ENCODE measurements around the gene SLC16A11.
"Not testable (repeated sequence)": the region's sequence is repeated elsewhere in the genome, so short reads cannot be mapped to it uniquely, and the experiment has no call there.

SLC16A11 gene

DNA sequence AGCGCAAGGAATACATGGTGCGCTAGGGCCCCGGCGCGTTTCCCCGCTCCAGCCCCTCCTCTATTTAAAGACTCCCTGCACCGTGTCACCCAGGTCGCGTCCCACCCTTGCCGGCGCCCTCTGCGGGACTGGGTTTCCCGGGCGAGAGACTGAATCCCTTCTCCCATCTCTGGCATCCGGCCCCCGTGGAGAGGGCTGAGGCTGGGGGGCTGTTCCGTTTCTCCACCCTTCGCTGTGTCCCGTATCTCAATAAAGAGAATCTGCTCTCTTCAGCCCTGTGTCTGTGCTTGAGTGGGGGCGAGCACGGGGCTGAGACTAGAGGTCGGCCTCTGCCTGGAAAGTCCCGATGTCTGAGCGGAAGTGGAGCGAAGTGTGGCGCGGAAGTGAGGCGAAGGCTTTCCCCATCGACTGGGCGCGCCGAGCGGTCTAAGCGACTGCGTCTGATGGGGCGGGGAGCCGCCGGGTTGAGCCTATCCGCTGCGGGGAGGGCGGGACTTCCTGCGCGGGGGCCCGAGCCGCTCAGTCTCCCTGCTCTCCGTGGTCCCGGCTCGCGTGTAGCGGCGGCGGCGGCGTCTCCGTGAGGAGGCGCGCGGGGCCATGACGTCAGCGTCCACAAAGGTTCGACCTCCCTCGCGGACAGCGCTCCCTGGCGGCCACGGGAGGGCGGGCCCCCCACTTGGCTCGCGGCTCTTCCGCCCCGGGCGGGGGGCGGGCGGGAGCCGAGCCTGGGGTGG lies 29.5 kb downstream of the SLC16A11 start:
- DNase-seq (ENCODE audit: insufficient read length, low spot score): peak; percentile 96
- peak; percentile 93 for FAIRE-seq

DNA sequence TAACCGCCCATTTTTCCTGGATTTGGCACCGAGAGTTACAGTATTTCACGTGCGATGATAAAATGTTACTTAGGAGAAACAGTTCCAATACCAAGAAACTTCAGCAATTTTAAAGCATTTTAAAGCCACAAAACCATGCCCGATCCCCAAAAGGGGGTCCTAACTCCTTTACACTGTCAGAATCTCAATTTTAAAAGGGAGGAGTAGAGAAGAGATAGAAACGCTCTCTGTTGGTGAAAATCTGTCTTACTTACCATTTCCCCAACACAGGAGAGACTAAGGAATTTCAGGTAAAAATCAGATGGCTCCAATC lies 32.0 kb downstream of the SLC16A11 start:
- FAIRE-seq (no peak), DNase-seq (ENCODE audit: insufficient read length, low spot score) (no peak)

DNA sequence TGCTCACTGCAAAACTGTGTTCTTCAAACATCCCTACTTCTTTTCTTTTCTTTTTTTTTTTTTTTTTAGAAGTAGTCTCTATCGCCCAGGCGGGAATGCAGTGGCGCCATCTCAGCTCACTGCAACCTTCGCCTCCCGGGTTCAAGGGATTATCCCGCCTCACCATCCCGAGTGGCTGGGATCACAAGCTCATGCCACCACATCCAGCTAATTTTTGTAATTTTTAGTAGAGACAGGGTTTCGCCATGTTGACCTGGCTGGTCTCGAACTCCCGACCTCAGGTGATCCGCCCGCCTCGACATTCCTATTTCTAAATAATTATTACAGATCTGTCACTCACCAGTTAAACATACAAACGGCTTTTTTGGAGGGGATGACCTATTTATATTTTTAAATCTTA lies 32.5 kb downstream of the SLC16A11 start:
- DNase-seq (ENCODE audit: insufficient read length, low spot score) (no peak), FAIRE-seq (no peak)

DNA sequence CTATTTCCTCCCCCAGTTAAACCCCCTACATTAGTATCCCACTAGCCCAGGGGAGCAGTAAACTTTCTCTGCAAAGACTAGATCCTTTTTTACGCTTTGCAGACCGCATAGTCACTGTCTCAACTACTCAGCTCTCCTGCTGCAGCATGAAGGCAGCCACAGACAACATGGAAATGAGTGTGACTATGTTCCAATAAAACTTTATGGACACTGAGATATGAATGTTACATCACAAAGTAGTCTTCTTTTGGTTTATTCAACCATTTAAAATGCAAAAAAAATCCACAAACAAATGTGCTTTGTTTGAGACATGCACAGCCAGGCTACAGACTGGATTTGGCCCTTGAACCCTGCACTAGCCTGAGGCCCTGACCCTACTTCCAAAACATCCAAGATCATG lies 33.4 kb downstream of the SLC16A11 start:
- DNase-seq (ENCODE audit: insufficient read length, low spot score): no peak
- no peak for FAIRE-seq

DNA sequence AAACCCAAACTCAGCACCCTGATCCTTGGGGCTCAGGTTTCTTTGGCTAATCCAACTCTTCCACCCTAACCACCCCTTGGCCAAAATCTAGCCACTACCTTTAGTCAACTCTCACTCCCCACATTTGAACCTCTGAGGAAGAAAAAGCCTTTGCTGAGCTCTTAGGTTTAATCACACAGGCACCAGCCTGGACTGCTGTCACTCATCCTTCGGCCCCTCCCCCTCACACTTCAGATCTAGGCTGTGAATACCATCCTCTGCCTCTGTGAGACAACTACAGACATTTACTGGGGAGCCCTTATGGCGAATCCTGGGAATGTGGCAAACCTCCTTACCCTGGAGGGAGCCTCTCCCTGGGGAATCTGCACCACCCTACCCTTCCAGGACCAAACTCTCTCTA lies 36.7 kb downstream of the SLC16A11 start:
- no peak for FAIRE-seq
- no peak for DNase-seq (ENCODE audit: insufficient read length, low spot score)

DNA sequence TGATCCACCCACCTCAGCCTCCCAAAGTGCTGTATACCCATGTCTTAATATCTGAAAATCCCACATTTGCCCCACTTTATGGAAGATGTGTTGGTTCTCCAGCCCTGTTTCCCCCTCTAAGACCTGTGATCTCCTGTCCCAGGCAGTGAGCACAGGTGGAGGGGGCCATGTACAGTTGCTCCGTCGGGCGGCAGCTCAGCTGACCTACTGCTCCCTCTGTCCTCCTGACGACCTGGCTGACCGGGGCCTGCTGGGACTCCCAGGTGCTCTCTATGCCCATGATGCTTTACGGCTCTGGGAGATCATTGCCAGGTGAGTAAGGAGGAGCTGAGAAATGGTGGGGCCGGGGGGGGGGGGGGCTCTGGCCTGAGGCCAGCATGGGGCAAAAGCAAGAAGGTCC lies 38.2 kb downstream of the SLC16A11 start:
- DNase-seq (ENCODE audit: insufficient read length, low spot score): no peak
- no peak for FAIRE-seq

DNA sequence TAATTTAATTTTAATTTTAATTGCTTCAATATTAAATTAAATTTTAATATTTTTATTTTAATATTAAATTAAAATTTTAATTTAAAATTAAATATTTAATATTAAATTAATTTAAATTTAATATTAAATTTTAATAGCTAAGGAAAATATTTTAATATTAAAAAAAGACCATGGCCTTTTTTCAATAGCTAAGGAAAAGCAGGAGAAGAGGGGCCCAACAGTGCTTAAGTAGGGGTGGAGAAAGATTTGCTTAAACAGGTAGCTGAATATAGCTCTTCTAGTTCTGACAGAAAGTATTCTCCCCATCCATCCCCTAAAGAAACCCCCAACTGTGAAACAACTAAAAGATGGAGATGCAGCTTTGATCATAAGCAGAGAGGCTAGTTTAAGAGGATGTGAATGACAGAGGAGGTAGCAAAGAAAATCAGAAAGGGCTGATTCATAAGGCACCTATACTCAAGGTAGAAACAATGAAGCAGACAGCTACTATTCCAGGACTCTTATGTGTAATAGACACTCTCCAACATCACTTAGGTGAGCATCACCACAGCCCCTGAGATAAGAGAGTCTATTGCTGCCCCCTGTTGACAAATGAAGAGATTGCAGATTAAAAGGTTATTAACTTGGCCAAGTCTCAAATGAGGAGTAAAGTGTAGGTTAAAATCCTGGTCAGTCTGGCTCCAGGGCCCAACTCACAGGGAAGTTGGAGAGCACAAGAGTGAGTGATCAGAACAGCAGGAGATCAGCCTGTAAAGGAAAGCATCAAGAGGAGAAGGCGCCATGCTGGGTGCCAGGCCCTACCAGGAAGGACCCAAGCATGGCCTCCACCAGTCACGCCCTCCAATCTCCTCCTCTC lies 39.3 kb downstream of the SLC16A11 start:
- peak; percentile 55 for FAIRE-seq
- DNase-seq (ENCODE audit: insufficient read length, low spot score): peak; percentile 75

DNA sequence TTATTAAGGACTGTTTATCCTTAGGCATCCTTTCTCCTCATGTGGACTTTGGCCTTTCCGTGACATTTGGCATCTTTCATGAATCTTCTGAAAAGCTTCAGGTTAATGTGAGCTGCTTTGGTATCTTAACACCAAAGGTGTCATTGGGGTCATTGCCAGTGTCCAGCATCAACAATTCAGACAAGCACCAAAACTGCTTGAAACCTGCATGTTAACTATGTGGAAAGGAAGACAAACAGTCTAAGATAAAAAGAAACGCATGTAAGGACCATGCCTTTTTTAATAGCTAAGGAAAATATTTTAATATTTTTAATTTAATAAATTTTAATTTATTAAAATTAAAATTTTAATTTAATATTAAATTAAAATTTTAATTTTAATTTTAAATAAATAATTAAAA lies 40.1 kb downstream of the SLC16A11 start:
- DNase-seq (ENCODE audit: insufficient read length, low spot score) (no peak), FAIRE-seq (no peak)

DNA sequence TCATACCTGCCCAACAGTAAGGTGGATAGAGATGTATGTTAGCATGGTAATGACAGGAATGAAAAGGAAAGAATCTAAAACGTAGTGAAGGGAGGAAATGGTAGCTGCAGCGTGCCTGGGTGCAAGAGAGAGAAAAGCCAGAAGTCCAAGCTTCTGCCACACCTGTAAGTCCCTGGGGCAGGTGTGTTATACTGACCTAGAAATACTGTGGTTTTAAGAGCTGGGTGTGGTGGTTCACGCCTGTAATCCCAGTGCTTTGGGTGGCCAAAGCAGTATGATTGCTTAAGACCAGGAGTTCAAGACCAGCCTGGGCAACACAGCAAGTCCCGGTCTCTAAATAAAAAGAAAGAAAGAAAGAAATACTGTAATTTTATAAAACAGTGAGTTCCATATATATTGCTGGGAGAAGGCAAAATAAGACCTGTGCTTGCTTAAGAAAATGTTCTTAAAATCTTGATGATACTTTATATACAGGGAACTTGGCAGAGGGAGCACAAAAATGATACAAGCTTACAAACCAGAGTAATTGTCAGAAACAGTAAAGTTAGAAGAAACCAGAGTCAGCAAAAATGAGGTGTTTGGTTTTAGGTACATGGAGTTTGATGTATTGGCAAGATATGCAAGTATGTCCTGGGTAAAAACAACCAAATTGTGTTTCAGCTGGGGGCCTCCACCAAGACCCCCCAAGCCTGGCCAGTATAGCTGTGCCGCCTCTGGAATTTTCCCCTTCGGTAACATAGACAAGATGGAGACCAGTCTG lies 41.4 kb downstream of the SLC16A11 start:
- DNase-seq (ENCODE audit: insufficient read length, low spot score) (no peak), FAIRE-seq (peak; percentile 9)

DNA sequence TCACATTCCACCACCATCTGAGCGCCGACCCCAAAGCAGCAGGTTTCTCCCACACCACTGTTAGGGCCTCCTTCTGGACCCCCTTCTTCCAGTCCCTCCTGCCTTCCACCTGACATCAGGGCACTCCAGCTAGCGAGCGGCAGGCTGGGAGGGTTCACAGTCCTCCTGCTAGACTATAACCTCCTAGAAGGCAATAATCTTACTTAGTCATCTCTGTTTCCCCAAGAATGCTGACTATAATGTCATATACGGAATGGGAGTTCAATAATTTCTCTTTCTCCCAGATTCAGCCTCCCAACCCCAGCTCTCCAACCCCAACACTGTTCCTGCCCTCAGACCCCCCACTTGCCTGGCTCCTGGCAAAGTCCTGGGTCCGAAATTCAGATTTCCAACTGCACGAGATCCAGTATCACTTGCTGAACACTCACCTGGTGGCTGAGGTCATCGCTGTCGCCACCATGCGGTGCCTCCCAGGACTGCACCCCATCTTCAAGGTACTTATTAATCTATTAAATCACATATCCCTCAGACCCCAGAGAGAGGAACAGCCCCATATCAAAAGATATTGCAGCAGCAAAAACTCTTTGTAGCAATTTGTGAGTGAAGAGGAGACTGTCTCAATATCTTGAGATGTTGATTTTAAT lies 42.5 kb downstream of the SLC16A11 start:
- no peak for FAIRE-seq
- no peak for DNase-seq (ENCODE audit: insufficient read length, low spot score)

DNA sequence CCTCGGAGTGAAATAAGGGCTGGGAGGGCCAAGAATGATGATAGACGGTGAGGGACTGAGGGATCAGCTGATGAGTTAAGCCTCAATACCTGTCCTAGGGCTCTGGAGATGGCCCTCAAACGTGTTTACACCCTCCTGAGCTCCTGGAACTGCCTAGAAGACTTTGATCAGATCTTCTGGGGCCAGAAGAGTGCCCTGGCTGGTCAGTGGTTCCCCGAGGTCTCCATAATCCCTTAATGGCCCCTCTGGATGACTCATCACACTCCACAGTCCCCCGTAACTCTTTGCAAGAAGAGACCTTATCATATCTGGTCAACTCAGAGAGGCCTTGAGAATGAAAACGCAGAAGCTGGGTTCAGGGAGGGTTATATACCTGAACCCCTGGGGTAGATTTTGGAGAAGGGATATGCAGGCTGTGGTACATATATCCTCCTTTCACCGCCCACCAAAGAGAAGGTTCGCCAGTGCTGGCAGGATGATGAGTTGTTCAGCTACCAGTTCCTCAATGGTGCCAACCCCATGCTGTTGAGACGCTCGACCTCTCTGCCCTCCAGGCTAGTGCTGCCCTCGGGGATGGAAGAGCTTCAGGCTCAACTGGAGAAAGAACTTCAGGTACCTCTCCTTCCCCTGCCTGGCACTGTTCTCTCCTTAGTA lies 44.9 kb downstream of the SLC16A11 start:
- DNase-seq (ENCODE audit: insufficient read length, low spot score): no peak
- FAIRE-seq: no peak

DNA sequence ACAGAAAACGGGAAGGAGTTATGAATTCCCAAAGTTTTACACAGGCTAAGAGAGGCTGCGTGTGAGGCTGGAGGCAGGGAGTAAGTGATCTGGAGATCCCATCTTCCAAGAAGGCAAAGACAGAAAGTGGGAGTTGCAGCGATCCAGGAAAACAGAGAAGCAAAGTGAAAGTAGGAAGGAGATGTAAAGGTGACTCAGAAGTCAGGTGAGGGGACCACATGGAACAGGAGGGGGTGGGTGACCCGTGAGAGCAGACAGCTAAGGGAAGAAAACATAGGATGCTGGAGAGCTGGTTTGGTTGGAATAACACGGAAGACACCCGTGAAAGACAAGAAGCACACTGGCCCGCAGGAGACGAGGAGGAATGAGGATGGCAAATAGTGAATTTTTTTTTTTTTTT lies 46.7 kb downstream of the SLC16A11 start:
- DNase-seq (ENCODE audit: insufficient read length, low spot score) (no peak), FAIRE-seq (no peak)

DNA sequence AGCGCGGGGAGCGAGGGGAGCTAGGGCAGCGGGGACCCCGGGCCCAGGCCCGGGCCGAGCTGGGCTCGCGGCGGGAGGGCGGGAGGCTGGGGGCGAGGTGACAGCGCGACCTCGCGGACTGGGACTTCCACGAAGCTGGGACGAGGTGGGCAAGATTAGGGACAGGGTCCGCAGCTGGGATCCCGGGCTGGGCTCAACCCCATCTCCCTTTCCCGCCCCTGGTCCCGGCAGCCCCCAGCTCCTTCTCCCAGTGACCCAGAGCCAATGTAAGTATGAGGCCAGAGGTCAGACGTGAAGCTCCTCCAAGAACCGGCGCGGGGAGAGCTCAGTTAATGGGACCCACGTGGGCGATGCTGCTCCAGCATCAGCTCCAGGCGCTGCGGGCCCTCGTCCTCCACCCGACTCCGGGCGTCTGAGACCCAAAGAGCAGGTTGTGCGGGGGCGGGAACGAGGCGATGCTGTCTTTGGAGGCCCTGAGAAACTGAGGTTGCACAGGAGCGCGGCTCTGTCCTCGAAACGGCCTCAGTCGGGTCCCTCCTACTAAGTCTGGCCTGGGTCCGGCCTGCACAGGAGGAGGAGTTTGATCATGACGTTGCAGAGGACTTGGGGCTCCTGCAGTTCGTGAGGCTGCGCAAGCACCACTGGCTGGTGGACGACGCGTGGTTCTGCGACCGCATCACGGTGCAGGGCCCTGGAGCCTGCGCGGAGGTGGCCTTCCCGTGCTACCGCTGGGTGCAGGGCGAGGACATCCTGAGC lies 47.5 kb downstream of the SLC16A11 start:
- DNase-seq (ENCODE audit: insufficient read length, low spot score): no peak
- FAIRE-seq: no peak

DNA sequence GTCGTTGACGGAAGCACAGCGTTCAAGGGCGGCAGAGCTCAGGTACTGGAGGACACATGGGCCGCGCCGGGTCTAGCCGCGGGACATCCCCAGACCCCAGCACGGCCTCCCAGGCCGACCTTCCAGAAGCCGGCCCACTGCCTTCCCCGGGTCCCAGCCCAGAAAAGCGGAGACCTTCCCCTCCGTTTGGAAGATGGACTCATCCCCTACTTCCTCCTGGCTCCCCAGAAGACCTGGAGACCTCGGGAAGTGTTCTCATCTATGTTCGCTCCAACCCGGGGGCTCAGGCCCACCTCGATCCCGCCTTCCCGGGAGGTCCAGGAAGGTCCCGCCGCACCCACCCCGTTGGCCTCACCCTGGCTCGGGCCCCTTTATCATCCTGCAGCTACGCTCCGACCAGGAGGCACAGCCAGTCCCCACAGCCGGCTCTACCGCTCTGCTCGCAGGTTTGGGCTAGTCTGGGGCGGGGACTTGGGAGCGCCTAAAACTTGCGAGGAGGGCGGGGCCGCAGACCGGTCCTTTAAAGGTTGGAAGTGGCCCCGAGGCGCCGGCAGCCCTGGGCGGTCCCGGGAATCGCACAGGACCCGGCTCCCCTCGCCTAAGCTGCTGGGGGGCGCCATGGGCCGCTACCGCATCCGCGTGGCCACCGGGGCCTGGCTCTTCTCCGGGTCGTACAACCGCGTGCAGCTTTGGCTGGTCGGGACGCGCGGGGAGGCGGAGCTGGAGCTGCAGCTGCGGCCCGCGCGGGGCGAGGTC lies 48.2 kb downstream of the SLC16A11 start, which contains the start of gene ALOX12:
Gene ALOX12, plus strand, starts transcription at position 550 of the 756 bp plus-strand sequence. Its CDS starts 69 bp downstream, at position 619.
- DNase-seq (ENCODE audit: insufficient read length, low spot score) (no peak), FAIRE-seq (no peak)

DNA sequence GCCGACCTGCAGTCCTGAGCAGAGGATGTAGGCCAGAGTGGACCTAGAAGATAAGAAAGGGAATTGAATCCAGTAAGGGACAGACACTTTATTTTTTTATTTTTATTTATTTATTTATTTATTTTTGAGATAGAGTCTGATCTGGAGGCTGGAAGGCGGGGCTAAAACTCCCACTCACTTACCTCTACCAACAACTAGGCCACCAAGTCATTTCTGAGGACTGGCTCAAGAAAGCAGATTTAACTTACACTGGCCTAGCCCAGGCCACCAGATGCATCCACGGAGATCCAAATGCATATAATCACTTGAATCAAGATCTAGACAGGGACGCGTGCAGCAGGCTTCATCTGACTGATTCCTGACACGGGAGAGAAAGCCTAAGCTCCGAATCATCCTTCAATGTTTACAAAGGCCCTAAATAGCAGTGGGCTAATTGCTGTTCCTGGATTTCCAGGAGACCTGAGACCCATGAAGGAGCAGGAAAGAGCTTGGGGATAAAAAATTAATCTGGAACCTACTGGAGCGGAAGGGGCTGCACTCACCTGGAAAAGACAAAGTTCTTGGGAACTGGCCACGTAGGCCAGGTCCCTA lies 49.1 kb downstream of the SLC16A11 start:
- no peak for FAIRE-seq
- no peak for DNase-seq (ENCODE audit: insufficient read length, low spot score)

DNA sequence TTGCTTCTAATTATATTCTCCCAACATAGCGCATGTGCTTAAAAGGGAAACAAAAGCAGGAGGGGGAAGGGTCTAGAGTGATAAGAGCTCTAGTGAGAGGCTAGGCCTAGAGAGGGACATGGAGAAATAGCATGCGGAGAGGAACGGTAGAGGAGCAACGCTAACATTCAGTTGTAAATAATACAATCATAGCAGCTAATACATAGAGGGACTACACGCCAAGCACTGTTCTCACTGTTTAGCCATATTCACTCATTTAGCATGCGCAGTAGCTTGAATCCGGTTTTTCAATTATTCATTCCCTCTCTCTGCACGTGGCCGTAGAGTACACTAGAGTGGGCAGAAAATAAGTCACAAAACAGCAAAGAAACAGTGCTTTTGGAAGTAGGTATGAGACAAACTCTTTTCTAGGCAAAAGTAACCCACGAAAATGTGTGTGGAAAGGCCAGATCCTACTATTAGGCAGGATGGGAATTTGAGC lies 49.7 kb downstream of the SLC16A11 start:
- no peak for FAIRE-seq

DNA sequence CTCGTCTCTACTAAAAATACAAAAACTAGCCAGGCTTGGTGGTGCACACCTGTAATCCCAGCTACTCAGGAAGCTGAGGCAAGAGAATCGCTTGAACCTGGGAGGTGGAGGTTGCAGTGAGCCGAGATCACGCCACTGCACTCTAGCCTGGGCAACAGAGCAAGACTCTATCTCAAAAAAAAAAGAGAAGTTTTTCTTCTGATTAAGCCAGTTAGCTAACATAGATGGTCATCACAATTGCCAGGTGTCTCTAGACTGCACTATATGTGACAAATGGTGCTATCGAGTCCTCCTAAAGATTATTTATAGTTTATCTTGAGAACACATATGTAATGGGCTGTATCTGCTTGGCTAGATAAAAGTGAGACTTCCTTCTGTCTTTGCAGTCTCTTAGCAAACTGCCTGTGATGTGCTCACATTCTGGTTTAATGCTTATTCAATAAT lies 50.3 kb downstream of the SLC16A11 start:
- not testable (repeated sequence) for FAIRE-seq; DNase-seq (ENCODE audit: insufficient read length, low spot score)

More for the DNA sequence above, 49.7 kb downstream of the SLC16A11 start:
- DNase-seq (ENCODE audit: insufficient read length, low spot score): no peak

All from HTR-8/SVneo (cell line).